LNCAP (cell line): Measurements from ENCODE around the gene CD79B.

Source experiments
- CTCF ChIP-seq: fragments of 450-650 bp; IDR thresholded peaks from 2 replicates; pipeline ENCODE4 v1.5.1; 2017; ENCODE audit warnings: mild to moderate bottlenecking

The CD79B gene

GRCh38 chr17:63960430-63960829 lies 28.3 kb upstream of the CD79B start:
- TF ChIP-seq CTCF, result no peak

GRCh38 chr17:63960006-63960405 lies 27.9 kb upstream of the CD79B start:
- TF ChIP-seq CTCF, result no peak

GRCh38 chr17:63956296-63956920 lies 24.3 kb upstream of the CD79B start:
- no peak for TF ChIP-seq CTCF

- no peak for TF ChIP-seq CTCF
Observed at GRCh38 chr17:63955791-63956190, 23.7 kb upstream of the CD79B start.

GRCh38 chr17:63955232-63955631 lies 23.1 kb upstream of the CD79B start:
- no peak for TF ChIP-seq CTCF

GRCh38 chr17:63954402-63955063 lies 22.4 kb upstream of the CD79B start:
- TF ChIP-seq CTCF, result no peak

GRCh38 chr17:63950940-63951907 lies 19.1 kb upstream of the CD79B start:
- TF ChIP-seq CTCF, result peak; percentile 87
